H1 (cell line): ENCODE results near the gene QRICH2. TPM values are rescaled to one million over a fixed set of nuclear protein-coding genes. Genes with fewer than 3 reads are reported as not detected.
A peak's percentile ranks its signal among the peaks of the same experiment; 100 is the strongest.

Source experiments
- SIN3A ChIP-seq, 2 experiments: IDR thresholded peaks in 1 of 2; conservative IDR thresholded peaks in 1 of 2; 2 replicates each; pipeline ENCODE4 v1.6.1; 2011 to 2012; ENCODE audit warnings: low read length in 2 of 2, improper control_type of control experiment in 1 of 2, low read depth in 1 of 2, mild to moderate bottlenecking in 1 of 2
- polyA plus RNA-seq, 7 experiments: library from polyadenylated mRNA; depleted of rRNA in 3 of 7; stranded (reverse) in 5 of 7; unstranded in 2 of 7; fragments of >200 nt in 5 of 7; fragments of 200-250 nt in 2 of 7; gene quantifications; 1 replicate in 5 of 7; 2 replicates in 1 of 7; 4 replicates in 1 of 7; pipeline versions ENCODE4 v1.2.1 to v1.2.3, GENCODE V29; 2011 to 2013; ENCODE audit warnings: missing spikeins in 2 of 7, mixed read lengths in 2 of 7
- total RNA-seq: library from RNA; stranded (reverse); fragmentation: NEBNext Ultra II Directional; extraction: Animal tissue kit (Norgen Biotek cat#: 25700); gene quantifications from 2 replicates; pipeline ENCODE4 v1.2.1, GENCODE V29; 2021

Gene QRICH2
- total and polyA plus RNA-seq, 2 of the 8 experiments (the other 6 are each of a cell fraction or from before 2014, with no cell fraction given) = 2.8 to 3.8 TPM

- peak in 1 of 2 experiments; percentile 98; a peak in 3 of 4 replicates for TF ChIP-seq SIN3A (conservative IDR thresholded peaks at IDR 0.05 in 1 of 2, IDR thresholded peaks at IDR 0.05 in 1 of 2; ENCODE audit: low read depth in 1 of 2, low read length in 2 of 2)
- TF ChIP-seq, all 59 proteins: peak for 9
Measured at GRCh38 chr17:76265624-76266243, 42.3 kb downstream of the QRICH2 start (continued).
